SKM-1 treated with dmso at 0.1 percent for 144 hours (cell line): ENCODE measurements around the gene FOXS1.

Experiments
- DNase-seq: peaks from one replicate; lab custom pipeline; 2025; ENCODE audit not compliant: unreplicated experiment; lab: John Stamatoyannopoulos, UW

FOXS1 gene

DNA sequence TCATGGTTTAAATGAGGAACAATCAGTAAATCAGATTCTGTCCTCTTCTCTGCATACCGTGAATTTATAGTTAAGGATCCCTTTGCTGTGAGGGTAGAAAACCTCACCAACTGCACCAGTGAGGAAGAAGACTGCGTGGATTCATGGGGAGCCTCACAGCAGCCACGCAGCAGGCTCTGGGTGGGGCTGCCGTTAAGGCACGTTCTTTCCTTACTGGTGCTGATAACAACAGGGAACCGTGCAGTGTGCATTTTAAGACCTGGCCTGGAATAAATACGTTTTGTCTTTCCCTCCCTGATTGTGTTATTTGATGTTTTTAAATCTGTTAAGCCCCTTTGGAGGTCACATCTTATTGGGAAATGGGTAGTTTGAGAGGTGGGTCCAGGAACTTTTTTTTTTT, 43.9 kb downstream of the FOXS1 start:
- no peak for DNase-seq

DNA sequence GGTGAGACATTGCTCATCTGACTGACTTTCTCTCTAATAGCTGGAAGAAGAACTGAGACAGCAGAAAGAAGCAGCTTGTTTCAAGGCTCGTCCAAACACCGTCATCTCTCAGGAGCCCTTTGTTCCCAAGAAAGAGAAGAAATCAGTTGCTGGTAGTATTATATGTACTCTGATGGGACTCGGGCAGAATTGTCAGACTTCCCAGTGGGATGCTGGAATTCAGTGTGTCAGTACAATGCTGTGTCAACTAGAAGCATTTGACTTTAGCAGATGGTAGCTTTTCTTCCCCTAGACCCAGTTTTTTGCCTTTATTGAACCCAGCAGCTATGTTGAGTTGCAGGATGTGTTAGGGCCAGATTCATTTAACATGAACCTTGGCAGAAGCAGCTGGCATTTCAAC, 48.0 kb downstream of the FOXS1 start:
- DNase-seq: no peak
